Type B pancreatic cell (in vitro differentiated cells): Measurements from ENCODE around the gene PPFIBP1. TPM values are rescaled to one million over a fixed set of nuclear protein-coding genes. Genes with fewer than 3 reads are reported as not detected.

Source experiments
- DNase-seq: peaks from one replicate; pipeline ENCODE4 v3.0.0; 2021; ENCODE audit warnings: mixed read lengths; ENCODE audit not compliant: unreplicated experiment; ENCODE audit errors: extremely low spot score
- H3K27ac Mint-ChIP-seq: 2 replicates; pipeline ENCODE4 v1.8.0; 2021; ENCODE audit warnings: mild to moderate bottlenecking, mixed read lengths
- H3K27me3 Mint-ChIP-seq: 2 replicates; pipeline ENCODE4 v1.8.0; 2021; ENCODE audit warnings: mixed read lengths
- H3K36me3 Mint-ChIP-seq: 2 replicates; pipeline ENCODE4 v1.8.0; 2021; ENCODE audit warnings: mixed read lengths
- H3K4me1 Mint-ChIP-seq: one replicate; pipeline ENCODE4 v1.8.0; 2021; ENCODE audit warnings: mixed read lengths; ENCODE audit not compliant: unreplicated experiment
- H3K4me3 Mint-ChIP-seq: 2 replicates; pipeline ENCODE4 v1.8.0; 2021; ENCODE audit warnings: mild to moderate bottlenecking, mixed read lengths
- H3K9me3 Mint-ChIP-seq: 2 replicates; pipeline ENCODE4 v1.8.0; 2021; ENCODE audit warnings: mixed read lengths
- CTCF ChIP-seq: fragments of 200-600 bp; sonication (generic); conservative IDR thresholded peaks from 2 replicates; pipeline ENCODE4 v1.5.0; 2021; ENCODE audit warnings: antibody characterized with exemption, mild to moderate bottlenecking
- total RNA-seq: library from RNA; stranded (reverse); gene quantifications from 2 replicates; pipeline ENCODE4 v1.2.1, GENCODE V29; 2021; ENCODE audit warnings: low replicate concordance

The PPFIBP1 gene
- total RNA-seq, 1 donor from 2014 or later = 68.3 TPM

GRCh38 chr12:27560126-27560525 is 36.1 kb downstream of the PPFIBP1 start:
- no peaks in the 10 kb centered on the region for H3K9me3 Mint-ChIP-seq
- no peaks in the 10 kb centered on the region for H3K27me3 Mint-ChIP-seq
- no peak for TF ChIP-seq CTCF
- peaks cover 16% of the 10 kb centered on the region for H3K36me3 Mint-ChIP-seq
- no peak overlapping the region for H3K27ac Mint-ChIP-seq
- H3K4me3 Mint-ChIP-seq = no peak overlapping the region
- DNase-seq = no peak
- H3K4me1 Mint-ChIP-seq = peaks cover 23% of the 10 kb centered on the region

- Mint-ChIP-seq H3K27me3 (no peaks in the 10 kb centered on the region), H3K27ac (no peak overlapping the region), H3K9me3 (no peaks in the 10 kb centered on the region), H3K4me3 (no peak overlapping the region), H3K36me3 (peaks cover 15% of the 10 kb centered on the region), H3K4me1 (peaks cover 9% of the 10 kb centered on the region)
- DNase-seq = no peak
- TF ChIP-seq CTCF = no peak
Observed at GRCh38 chr12:27561535-27562350, 37.7 kb downstream of the PPFIBP1 start.

- H3K4me3 Mint-ChIP-seq = no peak overlapping the region
- TF ChIP-seq CTCF = no peak
Observed at GRCh38 chr12:27564612-27565213, 40.7 kb downstream of the PPFIBP1 start.

GRCh38 chr12:27566159-27566558 is 42.2 kb downstream of the PPFIBP1 start:
- H3K36me3 Mint-ChIP-seq = peaks cover 26% of the 10 kb centered on the region
- no peak for DNase-seq
- H3K4me1 Mint-ChIP-seq = peaks cover 9% of the 10 kb centered on the region
- TF ChIP-seq CTCF = no peak
- no peaks in the 10 kb centered on the region for H3K27me3 Mint-ChIP-seq
- no peak overlapping the region for H3K27ac Mint-ChIP-seq
- H3K4me3 Mint-ChIP-seq = no peak overlapping the region
- no peaks in the 10 kb centered on the region for H3K9me3 Mint-ChIP-seq

More at GRCh38 chr12:27564612-27565213, 40.7 kb downstream of the PPFIBP1 start:
- Mint-ChIP-seq H3K27ac (no peak overlapping the region), H3K4me1 (peaks cover 9% of the 10 kb centered on the region), H3K9me3 (no peaks in the 10 kb centered on the region), H3K36me3 (peaks cover 24% of the 10 kb centered on the region), H3K27me3 (no peaks in the 10 kb centered on the region)
- no peak for DNase-seq

GRCh38 chr12:27566626-27567025 is 42.6 kb downstream of the PPFIBP1 start:
- H3K4me1 Mint-ChIP-seq = peaks cover 9% of the 10 kb centered on the region
- H3K9me3 Mint-ChIP-seq = no peaks in the 10 kb centered on the region
- H3K36me3 Mint-ChIP-seq = peaks cover 30% of the 10 kb centered on the region
- H3K27me3 Mint-ChIP-seq = no peaks in the 10 kb centered on the region
- no peak for DNase-seq
- H3K4me3 Mint-ChIP-seq = no peak overlapping the region
- TF ChIP-seq CTCF = no peak
- H3K27ac Mint-ChIP-seq = no peak overlapping the region
